CD4-positive, alpha-beta T cell treated with Interleukin-15 for 4 hours (primary cell): Measurements from ENCODE around the gene MLX.

Source experiments
- DNase-seq: peaks from one replicate; pipeline ENCODE4 v3.0.0-alpha.2; 2020; ENCODE audit warnings: low spot score

Gene MLX, protein sequence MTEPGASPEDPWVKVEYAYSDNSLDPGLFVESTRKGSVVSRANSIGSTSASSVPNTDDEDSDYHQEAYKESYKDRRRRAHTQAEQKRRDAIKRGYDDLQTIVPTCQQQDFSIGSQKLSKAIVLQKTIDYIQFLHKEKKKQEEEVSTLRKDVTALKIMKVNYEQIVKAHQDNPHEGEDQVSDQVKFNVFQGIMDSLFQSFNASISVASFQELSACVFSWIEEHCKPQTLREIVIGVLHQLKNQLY

DNA sequence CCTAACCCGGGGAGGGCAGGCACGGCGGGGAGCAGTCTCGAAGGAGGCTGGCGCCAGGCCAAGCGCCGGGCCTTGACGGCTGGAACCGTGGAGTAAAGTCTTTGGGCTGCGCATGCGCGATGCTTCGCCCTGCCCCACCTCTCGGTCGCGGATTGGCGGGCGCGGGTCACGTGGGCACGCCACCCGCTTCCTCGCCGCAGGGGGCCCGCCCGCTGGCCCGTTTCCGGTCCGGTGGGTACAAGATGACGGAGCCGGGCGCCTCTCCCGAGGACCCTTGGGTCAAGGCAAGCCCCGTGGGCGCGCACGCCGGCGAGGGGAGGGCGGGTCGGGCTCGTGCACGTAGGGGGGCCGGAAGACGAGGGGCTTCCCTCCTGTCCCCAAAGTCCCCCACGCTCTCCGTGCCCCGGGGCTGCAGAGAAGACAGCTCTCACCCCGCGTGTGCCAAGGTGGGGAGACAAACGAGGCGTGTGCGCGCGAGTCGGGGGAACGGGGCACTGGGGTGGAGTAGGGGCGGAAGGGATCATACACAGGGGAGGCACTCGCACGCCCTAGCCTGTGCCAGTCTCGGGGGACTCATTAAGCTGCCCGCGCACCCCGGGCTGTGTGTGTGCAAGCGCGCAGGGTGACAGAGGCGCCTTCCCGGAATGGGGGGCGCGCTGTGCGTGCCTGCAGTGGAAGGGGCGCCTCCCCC, at the start of gene MLX:
Gene MLX (plus strand): TSS at position 218 of the 691 bp plus-strand sequence. CDS start 25 bp downstream, at position 243.
- peak; percentile 90 for DNase-seq

DNA sequence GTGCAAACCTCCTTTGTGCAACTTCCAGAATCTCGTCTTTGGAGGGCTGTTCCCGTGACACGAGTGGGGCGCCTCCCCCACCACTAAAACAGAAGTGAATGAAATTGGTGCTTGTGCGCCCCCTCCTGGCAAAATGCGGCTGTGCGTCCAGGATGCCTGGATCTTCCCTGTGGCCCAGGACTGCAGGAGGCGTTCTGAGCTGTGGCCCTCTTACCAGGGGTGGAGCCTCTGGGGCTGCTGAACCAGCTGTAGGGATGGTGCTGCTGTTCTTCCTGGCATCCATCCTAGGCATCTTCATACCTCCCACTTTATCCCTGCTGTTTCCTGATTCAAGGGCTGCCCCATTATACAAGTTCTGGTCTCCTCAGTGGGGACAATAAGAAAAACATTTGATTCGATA, 49.4 kb upstream of the MLX start:
- peak; percentile 79 for DNase-seq

DNA sequence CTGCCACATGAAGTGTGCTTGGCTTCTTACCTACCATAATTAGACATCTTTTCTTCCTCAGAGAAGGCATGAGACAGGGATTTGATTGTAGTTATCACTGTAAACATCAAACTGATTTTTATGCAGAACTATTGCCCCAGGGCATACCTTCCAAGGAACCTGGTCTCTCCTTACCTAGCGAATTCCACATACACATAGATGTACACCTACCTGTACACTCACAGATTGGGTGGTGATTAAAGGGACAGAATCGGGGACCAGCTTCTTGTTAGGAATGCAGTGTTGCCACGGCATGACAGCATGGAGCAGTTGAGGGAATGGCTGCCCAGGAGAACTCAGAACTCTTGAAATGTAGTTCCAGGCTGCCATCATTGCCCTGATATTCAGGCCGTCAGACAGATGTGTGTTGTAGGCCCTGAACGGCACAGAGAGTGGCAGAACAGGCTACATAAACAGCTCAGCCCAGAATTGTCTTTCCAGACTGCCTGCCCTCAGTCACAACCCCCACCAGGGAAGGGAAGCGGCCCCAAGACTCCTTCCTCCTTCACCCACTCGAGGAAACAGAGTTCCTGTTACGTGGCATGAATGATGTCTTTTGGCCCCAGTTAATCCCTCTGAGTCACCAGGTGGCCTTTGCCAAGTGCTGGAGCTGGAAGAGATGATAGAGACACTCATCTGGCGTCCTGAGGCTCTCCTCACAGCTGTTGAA, 48.7 kb upstream of the MLX start:
- DNase-seq, result no peak

DNA sequence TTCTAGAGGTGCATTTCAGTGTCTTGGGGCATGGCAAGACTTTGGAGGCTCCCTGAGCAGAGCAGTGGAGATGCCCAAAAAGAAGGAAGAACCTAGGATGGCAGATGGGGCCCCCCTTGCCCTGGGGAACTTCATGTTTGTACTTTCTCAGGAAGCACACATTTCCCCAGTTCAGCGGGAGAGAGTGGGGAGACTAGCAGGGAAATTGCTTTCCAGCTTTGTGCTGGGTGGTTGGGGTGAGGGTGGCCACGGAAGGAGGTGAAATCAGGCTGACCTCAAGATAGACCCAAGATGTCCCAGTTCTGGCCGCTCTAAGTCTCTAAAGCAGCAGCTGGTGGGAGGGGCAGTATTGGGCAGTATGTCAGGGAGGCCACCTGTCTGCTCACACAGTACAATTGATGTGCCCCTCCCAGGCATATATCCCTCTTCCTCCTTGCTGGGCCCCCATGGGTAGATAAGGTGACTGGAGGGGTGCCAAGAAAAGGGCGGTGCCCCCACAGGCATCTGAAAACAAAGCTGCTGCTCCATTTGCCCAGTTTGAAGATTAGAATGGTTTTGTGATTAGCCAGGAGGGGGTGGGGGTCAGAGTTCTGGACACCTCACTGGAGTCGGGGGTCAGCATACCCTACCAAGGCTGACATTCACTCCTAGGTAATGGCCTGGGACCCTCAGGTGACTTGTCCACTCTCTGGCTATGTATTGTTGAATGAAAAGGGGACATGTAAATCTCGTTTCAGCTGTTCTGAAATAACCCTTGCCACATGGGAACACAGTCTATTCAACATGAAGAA, 48.0 kb upstream of the MLX start:
- no peak for DNase-seq

DNA sequence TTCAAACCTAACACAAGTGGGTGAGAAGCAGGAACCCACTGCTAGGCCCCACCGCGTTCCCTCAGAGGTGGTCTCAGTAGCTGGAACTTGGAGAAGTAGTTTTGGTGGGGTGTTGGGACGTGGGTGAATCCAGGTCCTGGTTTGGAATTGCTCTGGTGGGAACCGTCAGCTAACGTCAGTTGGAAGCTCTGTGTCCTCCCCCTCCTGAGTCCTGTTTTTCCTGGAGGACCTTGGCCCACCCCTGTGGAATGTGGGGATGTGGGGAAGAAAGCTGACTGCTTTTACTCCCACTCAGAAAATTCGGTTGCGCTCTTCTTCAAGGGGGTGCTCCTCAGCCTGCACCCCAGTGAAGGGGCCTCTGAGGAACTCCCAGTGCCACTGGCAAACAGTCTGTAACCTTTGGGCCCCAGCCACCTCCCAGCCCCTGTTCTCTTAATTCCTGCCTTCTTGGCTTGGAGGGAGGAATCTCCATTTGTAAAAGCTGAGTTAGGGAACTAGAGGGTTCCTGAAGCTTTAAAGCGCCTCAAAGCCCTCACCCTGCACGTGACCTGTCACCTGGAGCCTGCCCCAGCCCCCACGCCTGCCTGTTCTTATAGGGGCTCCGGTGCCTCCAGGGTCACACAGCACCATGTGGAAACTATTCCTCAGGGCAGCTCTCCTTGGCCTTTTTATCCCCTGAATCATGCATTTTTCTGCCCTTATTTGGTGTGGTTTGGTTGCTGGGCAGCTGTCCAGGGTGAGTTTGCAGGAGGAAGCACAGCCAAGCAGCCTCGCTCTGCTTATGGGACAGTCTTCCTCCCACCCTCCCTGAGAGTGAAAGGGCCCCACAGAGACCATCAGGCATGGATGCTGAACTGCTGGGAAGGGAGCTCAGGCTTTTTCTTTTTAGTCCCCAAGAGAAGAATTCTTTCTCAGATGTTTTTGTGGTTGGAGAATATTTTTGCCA, 47.1 kb upstream of the MLX start:
- DNase-seq, result no peak

DNA sequence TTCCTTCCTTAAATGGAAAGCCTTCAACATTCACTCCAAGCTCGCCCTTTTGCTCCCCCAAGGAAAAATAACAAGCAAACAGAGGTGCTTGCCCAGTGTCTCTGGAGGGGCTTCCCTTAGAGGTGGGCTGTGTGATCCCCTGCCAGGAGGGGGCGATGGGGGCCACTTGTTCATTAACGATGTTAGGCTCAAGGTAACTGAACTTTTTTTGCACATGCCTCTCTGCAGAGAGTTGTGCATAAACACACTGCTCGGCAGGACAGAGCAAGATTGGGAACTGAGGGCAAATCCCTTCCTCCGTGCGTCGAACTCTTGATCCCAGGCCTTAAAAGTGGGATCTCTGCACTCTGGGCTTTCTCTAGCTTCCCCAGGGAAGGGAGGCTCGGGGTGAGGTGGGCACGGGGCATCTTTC, 46.4 kb upstream of the MLX start:
- DNase-seq, result no peak

DNA sequence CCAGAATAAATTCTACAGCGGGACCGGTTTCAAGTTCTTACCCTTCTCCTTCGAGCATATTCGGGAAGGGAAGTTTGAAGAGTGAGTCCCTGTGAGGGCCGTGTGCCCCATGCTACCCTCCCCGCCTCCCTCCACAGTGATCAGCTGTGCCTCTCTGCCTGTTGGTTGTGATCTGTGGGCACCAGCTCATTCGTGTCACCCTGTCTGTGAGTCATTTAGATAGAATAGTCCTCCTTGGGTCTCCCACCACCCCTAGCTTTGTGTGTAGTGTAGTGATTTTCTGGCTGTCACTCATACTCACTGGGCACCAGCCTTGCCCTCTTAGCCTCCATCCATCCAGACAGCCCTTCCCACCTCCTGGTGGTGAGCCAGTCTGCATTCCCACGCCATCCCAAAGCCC, 45.9 kb upstream of the MLX start:
- no peak for DNase-seq

DNA sequence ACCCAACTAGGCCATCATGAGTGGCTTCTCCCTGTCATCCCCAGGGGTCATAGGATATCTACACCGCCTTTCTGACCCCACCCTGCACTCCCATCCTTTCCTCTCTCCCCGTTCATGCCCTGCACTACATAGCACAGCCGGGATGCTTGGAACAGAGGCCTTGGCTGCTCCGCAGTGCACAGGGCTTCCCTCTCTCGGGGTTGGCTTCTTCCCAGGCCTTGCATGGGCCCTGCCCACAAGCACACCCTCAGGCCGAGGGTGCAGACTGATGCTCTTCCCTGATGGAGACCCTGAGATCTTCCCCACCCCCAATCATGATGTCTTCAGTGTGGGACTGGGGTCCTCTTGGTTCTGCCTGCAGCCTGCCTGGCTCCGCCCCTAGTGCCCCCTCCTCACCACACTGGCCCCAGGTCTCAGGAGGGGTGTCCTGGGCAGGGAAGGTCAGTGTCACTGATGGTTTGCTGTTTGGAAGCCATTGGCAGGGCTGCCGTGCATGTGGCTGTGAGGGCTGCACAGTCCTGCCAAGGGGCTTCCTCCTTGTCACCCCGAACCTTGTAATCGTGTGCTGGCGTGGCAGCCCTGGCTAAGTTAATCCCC, 45.1 kb upstream of the MLX start:
- DNase-seq, result no peak

DNA sequence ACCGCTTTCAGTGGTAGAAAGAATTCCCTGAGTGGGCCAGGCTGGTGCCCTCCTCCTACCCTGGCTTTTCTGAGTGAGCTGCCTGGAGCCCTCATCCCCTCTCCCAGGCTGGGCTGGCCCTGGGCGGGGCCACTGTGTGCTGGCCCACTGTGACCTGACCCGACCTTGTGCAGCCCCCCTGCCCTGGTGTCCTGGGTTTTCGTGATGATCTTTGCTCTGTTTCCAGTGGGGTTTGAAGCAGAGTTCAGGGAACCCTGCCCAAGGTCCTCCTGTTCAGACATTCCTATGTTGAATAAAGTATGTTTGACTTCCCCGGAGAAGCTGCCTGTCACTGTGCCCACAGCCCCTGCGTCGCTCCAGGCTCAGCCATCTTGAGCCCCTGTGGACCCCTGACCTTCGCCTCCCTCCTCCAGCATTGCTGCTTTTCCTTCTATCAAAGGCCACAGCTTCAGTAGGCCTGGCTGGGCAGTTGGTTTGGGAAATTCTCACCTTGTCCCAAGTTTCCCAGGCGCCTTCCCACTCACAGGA, 44.6 kb upstream of the MLX start:
- no peak for DNase-seq

DNA sequence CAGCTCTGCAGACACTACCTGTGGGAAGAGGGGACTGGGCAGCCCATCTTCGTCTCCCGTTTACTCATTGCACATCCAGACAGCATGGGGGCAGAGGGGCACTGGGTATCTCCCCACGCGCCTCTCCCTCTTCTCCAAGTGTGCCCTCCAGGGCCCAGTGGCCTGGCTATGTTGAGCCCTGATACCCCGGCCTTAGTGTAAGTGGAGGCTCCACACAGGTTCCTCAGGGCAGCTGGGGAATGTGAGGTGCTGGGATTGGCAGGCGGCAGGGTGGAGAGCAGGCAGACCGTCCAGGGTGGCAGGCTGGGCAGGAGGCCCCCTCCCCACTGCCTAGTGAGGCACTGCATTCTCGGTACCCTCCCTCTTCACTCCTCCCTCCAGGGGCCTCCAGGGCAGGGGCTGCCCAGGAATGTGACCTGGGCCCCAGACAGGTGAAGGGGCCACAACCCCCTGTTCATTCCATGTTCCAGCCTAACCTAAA, 44.1 kb upstream of the MLX start:
- DNase-seq, result no peak

DNA sequence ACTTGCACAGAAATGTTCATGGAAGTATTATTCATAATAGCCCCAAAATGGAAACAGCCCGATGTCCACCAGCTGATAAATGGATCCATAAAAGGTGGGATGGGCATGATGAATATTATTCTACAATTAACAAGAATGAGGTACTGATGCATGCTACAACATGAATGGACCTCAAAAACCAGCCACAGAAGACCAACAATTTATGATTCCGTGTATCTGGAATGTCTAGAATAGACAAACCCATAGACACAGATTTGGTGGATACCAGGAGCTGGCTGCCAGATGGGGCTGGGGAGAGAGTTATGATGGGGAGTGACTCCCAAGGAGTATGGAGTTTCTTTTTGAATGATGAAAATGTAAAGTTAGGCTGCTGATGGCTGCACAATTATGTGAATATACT, 41.7 kb upstream of the MLX start:
- no peak for DNase-seq

DNA sequence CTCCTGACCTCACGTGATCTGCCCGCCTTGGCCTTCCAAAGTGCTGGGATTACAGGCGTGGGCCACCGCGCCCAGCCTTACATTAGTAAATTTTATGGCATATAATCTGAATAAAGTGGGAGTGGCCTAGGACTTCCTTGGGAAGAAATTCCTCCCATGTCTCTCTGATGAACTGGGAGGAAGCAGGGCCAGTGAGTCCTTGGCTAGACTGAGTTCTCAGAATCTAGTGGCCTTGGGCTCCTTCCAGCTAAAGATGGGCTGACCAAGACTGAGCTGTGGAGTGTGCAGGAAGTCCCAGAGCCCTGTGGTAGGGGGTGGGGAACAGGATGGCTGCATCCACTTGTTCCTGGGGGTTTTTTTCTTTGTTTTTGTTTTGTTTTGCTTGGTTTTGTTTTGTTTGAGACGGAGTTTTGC, 40.9 kb upstream of the MLX start:
- no peak for DNase-seq

DNA sequence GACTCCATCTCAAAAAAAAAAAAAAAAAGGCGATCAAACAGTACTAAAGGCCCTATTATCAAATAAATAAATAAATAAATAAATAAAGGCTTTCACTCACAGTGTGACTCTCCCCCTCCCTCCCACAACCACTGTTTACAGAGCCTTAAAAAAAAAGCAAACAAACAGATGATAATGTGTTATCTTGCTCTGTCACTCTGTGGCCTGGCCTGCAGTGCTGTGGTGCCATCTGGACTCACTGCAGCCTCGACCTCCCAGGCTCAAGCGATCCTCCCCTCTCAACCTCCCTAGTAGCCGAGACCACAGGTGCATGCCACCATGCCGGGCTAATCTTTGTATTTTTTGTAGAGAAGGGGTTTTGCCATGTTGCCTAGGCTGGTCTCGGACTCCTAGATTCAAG, 39.0 kb upstream of the MLX start:
- DNase-seq, result no peak

DNA sequence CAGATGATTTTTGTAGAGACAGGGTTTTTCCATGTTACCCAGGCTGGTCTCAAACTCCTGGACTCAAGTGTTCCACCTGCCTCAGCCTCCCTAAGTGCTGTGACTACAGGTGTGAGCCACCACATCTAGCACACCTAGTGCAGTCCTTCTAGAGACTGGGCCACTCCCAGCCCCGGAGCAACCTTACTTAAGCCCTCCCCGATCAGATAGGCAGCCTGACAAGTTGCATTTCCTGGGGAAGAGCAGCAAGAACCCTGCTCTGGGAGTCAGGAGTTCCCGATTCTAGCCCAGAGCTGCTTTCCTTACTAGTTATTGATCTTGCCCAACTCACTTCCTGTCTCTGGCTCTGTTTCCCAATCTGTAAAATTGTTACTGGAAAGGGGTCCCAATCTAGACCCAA, 37.8 kb upstream of the MLX start:
- DNase-seq, result no peak

DNA sequence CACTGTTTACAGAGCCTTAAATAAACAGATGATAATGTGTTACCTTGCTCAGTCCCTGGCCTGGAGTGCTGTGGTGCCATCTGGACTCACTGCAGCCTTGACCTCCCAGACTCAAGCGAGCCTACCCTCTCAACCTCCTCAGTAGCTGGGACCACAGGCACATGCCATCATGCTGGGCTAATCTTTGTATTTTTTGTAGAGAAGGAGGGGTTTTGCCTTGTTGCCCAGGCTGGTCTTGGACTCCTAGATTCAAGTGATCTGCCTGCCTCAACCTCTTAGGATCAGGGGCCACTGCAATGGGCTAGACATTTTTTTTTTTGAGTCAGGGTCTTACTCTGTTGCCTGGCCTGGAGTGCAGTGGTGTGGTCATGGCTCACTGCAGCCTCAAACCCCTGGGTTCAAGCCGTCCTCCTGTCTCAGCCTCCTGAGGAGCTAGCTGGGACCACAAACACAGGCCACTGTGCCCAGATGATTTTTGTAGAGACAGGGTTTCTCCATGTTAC, 35.9 kb upstream of the MLX start:
- no peak for DNase-seq

DNA sequence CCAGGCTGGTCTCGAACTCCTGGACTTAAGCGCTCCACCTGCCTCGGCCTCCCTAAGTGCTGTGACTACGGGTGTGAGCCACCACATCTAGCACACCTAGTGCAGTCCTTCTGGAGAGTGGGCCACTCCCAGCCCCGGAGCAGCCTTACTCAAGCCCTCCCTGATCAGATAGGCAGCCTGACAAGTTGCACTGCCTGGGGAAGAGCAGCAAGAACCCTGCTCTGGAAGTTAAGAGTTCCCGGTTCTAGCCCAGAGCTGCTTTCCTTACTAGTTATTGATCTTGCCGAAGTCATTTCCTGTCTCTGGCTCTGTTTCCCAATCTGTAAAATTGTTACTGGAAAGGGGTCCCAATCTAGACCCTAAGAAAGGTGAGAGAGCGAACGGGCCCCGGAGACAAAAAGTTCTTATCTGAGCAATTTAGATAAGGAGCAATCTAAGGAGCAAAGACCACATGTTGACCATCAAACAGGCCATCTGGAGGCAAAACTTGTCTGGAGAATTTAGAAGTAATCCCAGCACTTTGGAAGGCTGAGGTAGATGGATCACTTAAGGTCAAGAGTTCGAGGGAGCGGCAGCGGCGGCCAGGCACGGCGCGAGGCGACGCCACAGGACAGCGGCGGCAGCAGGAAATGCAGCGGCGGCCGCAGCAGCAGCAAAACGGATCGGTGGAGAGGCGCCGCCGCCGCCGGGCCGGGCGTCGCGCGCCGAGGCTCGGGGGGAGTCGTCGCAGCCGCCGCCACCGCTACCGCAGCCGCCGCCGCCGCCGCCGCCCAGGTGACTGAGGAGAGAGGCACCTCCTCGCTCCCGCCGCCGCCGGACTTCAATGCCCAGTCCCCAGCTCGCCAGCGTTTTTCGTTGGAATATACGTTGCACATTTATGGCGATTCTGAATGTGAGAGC, 35.2 kb upstream of the MLX start:
- DNase-seq, result peak; percentile 45

DNA sequence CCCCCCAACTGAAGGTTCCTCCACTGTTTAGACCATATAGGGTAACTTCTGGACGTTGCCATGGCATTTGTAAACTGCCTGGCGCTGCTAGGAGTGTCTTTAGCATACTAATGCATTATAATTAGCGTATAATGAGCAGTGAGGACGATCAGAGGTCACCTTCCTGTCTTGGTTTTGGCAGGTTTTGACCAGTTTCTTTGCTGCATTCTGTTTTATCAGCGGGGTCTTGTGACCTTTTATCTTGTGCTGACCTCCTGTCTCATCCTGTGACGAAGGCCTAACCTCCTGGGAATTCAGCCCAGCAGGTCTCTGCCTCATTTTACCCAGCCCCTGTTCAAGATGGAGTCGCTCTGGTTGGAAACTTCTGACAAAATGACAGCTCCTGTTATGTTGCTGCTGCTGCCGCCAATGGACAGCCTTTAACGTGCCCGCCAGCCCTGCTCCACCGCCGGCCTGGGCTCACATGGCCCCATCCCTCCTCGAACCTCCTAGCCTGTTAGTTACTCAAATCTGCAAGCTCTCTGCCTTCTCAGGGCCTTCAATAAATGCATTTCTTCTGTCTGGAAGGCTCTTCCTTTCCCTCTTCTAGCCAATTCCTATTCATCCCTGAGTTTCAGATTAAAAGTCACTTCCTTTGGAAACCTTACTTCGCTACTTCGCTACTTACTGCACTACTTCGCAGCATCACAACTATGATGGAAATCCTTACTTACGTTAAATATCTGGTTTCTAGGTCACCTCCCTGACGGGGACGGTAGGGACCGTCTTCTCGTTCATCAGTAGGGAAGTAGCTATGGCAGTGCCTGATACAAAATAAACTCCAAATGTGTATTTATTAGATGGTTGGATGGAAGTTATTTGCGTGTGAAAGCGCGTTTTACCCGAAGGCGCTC, 31.5 kb upstream of the MLX start:
- DNase-seq, result no peak

DNA sequence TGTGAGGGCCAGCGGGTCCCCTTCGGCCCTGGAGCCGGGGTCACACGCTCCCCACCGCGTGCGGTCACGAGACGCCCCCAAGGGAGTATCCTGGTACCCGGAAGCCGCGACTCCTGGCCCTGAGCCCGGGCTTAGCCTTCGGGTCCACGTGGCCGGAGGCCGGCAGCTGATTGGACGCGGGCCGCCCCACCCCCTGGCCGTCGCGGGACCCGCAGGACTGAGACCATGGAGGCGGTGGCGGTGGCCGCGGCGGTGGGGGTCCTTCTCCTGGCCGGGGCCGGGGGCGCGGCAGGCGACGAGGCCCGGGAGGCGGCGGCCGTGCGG, 30.9 kb upstream of the MLX start, which contains the start of gene NAGLU:
Gene NAGLU (plus strand): TSS at position 194 of the 324 bp plus-strand sequence. CDS start 32 bp downstream, at position 226.
- peak; percentile 77 for DNase-seq
